ENCODE data around the gene CLDN6.

CLDN6 gene

GRCh38 chr16:3015865-3016521 is 2.0 kb downstream of the CLDN6 start:
- Histone ChIP-seq H3K9me3 (no peaks in the 10 kb centered on the region), H3K36me3 (no peaks in the 10 kb centered on the region), H3K4me1 (peaks cover 2% of the 10 kb centered on the region), H3K4me3 (ENCODE audit: low read depth, low read length) (no peak overlapping the region), H3K27me3 (peaks cover 10% of the 10 kb centered on the region; the same call in 1 of the 2 replicates)
- TF ChIP-seq, protein P1, sequence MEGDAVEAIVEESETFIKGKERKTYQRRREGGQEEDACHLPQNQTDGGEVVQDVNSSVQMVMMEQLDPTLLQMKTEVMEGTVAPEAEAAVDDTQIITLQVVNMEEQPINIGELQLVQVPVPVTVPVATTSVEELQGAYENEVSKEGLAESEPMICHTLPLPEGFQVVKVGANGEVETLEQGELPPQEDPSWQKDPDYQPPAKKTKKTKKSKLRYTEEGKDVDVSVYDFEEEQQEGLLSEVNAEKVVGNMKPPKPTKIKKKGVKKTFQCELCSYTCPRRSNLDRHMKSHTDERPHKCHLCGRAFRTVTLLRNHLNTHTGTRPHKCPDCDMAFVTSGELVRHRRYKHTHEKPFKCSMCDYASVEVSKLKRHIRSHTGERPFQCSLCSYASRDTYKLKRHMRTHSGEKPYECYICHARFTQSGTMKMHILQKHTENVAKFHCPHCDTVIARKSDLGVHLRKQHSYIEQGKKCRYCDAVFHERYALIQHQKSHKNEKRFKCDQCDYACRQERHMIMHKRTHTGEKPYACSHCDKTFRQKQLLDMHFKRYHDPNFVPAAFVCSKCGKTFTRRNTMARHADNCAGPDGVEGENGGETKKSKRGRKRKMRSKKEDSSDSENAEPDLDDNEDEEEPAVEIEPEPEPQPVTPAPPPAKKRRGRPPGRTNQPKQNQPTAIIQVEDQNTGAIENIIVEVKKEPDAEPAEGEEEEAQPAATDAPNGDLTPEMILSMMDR (IDR thresholded peaks at IDR 0.05; ENCODE audit: low read depth, low read length), result no peak
- no peak for DNase-seq

DNA sequence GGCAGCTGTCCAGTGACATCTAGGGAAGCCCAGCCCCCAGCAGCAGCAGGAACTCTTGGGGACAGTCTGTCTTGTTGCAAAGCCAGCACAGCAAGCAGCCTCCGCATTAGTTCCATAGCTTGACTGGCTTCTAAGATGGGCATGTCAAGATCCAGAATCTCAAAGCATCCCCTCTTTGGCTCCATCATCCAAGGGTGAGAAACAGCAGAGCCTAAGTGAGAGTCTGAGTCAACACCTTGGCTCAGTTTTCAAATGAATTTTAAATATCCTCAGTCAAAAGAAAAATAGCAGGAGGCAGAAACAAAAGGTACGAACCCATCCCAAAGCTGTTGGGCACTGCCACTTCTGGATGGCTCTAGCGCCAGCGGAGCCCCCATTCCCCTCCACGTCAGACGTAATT is 3.0 kb downstream of the CLDN6 start:
- H3K4me3 ChIP-seq (ENCODE audit: low read depth, low read length), result no peak overlapping the region
- H3K9me3 ChIP-seq, result no peaks in the 10 kb centered on the region
- TF ChIP-seq, protein P1 (IDR thresholded peaks at IDR 0.05; ENCODE audit: low read depth, low read length), result no peak
- H3K4me1 ChIP-seq, result peaks cover 2% of the 10 kb centered on the region
- peaks cover 10% of the 10 kb centered on the region; the same call in 1 of the 2 replicates for H3K27me3 ChIP-seq
- DNase-seq, result no peak
- H3K36me3 ChIP-seq, result no peaks in the 10 kb centered on the region

GRCh38 chr16:3013998-3014690 is 3.8 kb downstream of the CLDN6 start:
- H3K36me3 ChIP-seq, result no peaks in the 10 kb centered on the region
- H3K4me3 ChIP-seq (ENCODE audit: low read depth, low read length), result no peak overlapping the region
- TF ChIP-seq, protein P1 (IDR thresholded peaks at IDR 0.05; ENCODE audit: low read depth, low read length), result no peak
- no peaks in the 10 kb centered on the region for H3K9me3 ChIP-seq
- H3K27me3 ChIP-seq, result peaks cover 10% of the 10 kb centered on the region; the same call in 1 of the 2 replicates
- no peak for DNase-seq
- peaks cover 2% of the 10 kb centered on the region; the same call in 1 of the 2 replicates for H3K4me1 ChIP-seq

DNA sequence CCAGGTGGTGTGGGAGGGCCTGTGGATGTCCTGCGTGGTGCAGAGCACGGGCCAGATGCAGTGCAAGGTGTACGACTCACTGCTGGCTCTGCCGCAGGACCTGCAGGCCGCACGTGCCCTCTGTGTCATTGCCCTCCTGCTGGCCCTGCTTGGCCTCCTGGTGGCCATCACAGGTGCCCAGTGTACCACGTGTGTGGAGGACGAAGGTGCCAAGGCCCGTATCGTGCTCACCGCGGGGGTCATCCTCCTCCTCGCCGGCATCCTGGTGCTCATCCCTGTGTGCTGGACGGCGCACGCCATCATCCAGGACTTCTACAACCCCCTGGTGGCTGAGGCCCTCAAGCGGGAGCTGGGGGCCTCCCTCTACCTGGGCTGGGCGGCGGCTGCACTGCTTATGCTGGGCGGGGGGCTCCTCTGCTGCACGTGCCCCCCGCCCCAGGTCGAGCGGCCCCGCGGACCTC is 4.5 kb downstream of the CLDN6 start:
- H3K4me3 ChIP-seq (ENCODE audit: low read depth, low read length), result no peak overlapping the region
- no peaks in the 10 kb centered on the region for H3K36me3 ChIP-seq
- H3K27me3 ChIP-seq, result peaks cover 10% of the 10 kb centered on the region; the same call in 1 of the 2 replicates
- no peaks in the 10 kb centered on the region for H3K9me3 ChIP-seq
- TF ChIP-seq, protein P1 (IDR thresholded peaks at IDR 0.05; ENCODE audit: low read depth, low read length), result no peak
- peaks cover 1% of the 10 kb centered on the region; the same call in 1 of the 2 replicates for H3K4me1 ChIP-seq
- DNase-seq, result no peak

DNA sequence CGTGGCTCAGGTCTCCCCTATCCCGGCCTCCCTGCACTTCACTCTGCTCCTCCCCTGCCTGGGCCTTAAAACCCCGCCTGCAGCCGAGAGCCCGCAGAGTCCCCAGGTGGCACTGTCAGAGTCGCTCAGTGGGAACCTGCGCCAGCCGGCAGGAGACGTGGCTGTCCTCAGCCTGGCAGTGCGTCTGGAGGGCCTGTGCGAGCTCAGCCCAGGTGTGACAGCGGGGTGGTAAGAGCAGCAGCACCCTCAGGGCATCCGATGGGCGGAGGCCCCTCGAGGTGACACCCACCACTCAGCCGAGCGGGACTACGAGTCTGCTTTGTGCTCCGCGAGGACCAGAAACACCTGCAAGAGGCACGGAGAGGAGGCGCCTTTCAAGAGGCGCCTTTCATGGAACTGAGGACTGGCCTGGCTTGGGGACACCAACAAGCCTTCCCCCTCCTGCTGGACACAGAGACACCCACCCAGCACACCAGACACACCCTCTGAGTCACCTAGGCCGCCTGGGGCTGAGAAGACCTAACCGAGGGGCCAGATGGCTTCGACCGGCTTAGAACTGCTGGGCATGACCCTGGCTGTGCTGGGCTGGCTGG is 5.1 kb downstream of the CLDN6 start, which contains the start of gene CLDN9:
Gene CLDN9 (plus strand): TSS at position 96 of the 593 bp plus-strand sequence. CDS start 440 bp downstream, at position 536.
- H3K4me1 ChIP-seq, result no peaks in the 10 kb centered on the region
- TF ChIP-seq, protein P1 (IDR thresholded peaks at IDR 0.05; ENCODE audit: low read depth, low read length), result no peak
- H3K4me3 ChIP-seq (ENCODE audit: low read depth, low read length), result no peak within 1 kb of the TSS
- no peaks in the 10 kb centered on the region for H3K9me3 ChIP-seq
- no peaks in the 10 kb centered on the region for H3K36me3 ChIP-seq
- peaks cover 10% of the 10 kb centered on the region; the same call in 1 of the 2 replicates for H3K27me3 ChIP-seq
- DNase-seq, result no peak
